HG03432 (cell line): ENCODE results near the gene TNFAIP8.

Source experiments
- ATAC-seq: cut with Tn5 transposase; IDR thresholded peaks from one replicate; pipeline ENCODE4 v1.9.1; 2021; ENCODE audit warnings: mild to moderate bottlenecking, moderate library complexity; ENCODE audit not compliant: unreplicated experiment

TNFAIP8 gene

GRCh38 chr5:119355685-119356611 lies at the start of gene TNFAIP8:
TSS of gene TNFAIP8 (plus strand) at chr5:119356019. CDS start at chr5:119356091, 72 bp downstream.
- peak; percentile 62 for ATAC-seq

GRCh38 chr5:119307170-119307569 lies 48.6 kb upstream of the TNFAIP8 start:
- ATAC-seq: no peak

GRCh38 chr5:119309326-119309725 lies 46.5 kb upstream of the TNFAIP8 start:
- ATAC-seq: peak; percentile 6

- no peak for ATAC-seq
These were observed 44.1 kb upstream of the TNFAIP8 start for GRCh38 chr5:119311688-119312087.

- no peak for ATAC-seq
These were observed 43.4 kb upstream of the TNFAIP8 start for GRCh38 chr5:119312403-119312802.

GRCh38 chr5:119313197-119313596 lies 42.6 kb upstream of the TNFAIP8 start:
- no peak for ATAC-seq

GRCh38 chr5:119313658-119314605 lies 41.9 kb upstream of the TNFAIP8 start:
- ATAC-seq: no peak

- peak; percentile 81 for ATAC-seq
These were observed 40.3 kb upstream of the TNFAIP8 start for GRCh38 chr5:119315516-119315949.

- no peak for ATAC-seq
These were observed 39.7 kb upstream of the TNFAIP8 start for GRCh38 chr5:119316086-119316485.

GRCh38 chr5:119316906-119317305 lies 38.9 kb upstream of the TNFAIP8 start:
- ATAC-seq: no peak

- peak; percentile 50 for ATAC-seq
These were observed 37.4 kb upstream of the TNFAIP8 start for GRCh38 chr5:119318256-119318894.

GRCh38 chr5:119319401-119319800 lies 36.4 kb upstream of the TNFAIP8 start:
- no peak for ATAC-seq

- ATAC-seq: no peak
These were observed 35.9 kb upstream of the TNFAIP8 start for GRCh38 chr5:119319890-119320289.

- no peak for ATAC-seq
These were observed 34.1 kb upstream of the TNFAIP8 start for GRCh38 chr5:119321569-119322311.

- no peak for ATAC-seq
These were observed 33.4 kb upstream of the TNFAIP8 start for GRCh38 chr5:119322312-119322947.

- ATAC-seq: peak; percentile 47
These were observed 32.8 kb upstream of the TNFAIP8 start for GRCh38 chr5:119322948-119323537.

- no peak for ATAC-seq
These were observed 32.2 kb upstream of the TNFAIP8 start for GRCh38 chr5:119323601-119324000.

- ATAC-seq: no peak
These were observed 31.0 kb upstream of the TNFAIP8 start for GRCh38 chr5:119324842-119325241.

- no peak for ATAC-seq
These were observed 28.8 kb upstream of the TNFAIP8 start for GRCh38 chr5:119327018-119327417.
